Posterior vena cava (tissue), 2 donors: ENCODE results near the gene CST7. TPM values are rescaled to one million over a fixed set of nuclear protein-coding genes. Genes with fewer than 3 reads are reported as not detected.
A peak's percentile ranks its signal among the peaks of the same experiment; 100 is the strongest.

Source experiments
- DNase-seq: peaks from one replicate; pipeline ENCODE4 v3.0.0-alpha.2; 2020; ENCODE audit warnings: low spot score
- intact Hi-C, 2 donors: fragments of 100-400 bp; cut with DNase I; formaldehyde crosslinking; loops; one replicate each; pipeline versions ENCODE4 v1.14.1 to v1.14.2; 2022 to 2023
- total RNA-seq, 2 donors: library from RNA; stranded (reverse); fragmentation: NEBNext Ultra II Directional; extraction: Animal tissue kit (Norgen Biotek cat#: 25700); gene quantifications; one replicate each; pipeline ENCODE4 v1.2.1, GENCODE V29; 2021
- donor health status: DM: yes; HTN: yes; CAD: no.
- donor health status: DM: yes; HTN: yes; CAD: no.

The CST7 gene
- total RNA-seq, 2 donors from 2014 or later, result 2.5 to 3.4 TPM

DNA sequence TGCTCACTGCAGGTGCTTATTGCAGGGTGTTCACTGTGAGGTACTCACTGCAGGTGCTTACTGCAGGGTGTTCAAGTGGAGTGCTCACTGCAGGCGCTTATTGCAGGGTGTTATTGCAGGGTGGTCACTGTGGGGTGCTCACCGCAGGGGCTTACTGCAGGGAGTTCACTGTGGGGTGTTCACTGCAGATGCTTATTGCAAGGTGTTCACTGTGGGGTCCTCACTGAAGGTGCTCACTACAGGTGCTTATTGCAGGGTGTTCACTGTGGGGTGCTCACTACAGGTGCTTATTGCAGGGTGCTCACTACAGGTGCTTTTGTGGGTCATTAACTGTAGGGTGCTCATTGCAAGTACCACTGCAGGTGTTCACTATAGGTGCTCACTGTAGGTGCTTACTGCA lies 23.3 kb downstream of the CST7 start:
- intact Hi-C loops, result no loop called here
- no peak for DNase-seq

DNA sequence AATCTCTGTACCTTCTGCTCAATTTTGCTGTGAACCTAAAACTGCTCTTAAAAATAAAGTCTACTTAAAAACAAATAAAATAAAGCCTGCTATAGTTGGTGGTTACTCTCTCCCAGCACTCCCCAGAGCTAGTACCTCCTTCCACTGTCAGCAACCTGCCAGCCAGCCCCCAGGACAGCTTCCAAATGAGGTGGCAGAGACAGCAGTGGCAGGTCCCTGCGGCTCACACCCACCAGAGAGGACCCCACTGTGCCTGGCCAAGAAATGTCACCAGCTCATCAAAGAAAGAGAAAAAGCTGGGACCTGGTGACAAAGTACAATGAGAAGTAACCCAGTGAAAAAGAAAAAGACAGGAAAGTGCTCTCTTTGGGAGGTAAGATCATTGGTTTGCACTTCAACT lies 28.3 kb downstream of the CST7 start:
- intact Hi-C loops, result no loop called here
- no peak for DNase-seq

DNA sequence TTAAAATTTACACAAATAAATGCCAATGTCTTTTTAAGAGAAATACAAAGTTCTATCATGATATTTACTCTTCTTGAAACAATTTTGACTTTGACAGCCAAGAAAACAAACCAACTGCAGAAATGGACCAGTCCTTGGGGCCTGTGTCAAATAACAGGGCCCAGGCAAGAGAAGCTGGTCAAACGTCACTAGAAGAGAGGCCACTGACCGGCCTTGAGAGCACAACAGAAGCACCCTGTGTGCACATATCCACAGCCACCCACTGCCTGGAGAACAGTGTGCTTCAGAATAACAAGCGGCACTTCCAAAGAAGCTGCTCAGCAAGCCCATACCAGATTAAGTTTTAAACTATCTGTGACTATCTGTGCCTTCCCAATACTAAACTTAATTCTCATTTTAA lies 28.7 kb downstream of the CST7 start:
- intact Hi-C loops, result no loop called here
- no peak for DNase-seq

DNA sequence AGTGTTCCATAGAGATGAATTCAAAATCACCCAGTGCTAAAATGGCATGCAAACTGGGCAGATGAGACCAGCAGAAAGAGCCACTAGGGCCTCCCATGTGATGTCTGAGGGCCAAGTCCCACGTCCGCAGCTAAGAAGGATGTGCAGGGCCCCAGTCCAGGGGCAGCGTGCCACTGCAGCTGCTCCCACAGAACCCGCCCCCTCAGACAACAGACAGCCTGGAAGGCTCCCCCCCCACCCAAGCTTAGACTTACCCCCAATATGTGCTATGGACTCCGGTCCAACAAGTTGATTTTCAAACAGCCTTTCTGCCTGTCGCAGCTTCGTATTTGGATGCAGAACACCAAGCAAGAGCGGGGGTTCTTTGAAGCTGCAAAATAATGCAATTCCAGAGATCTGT lies 29.4 kb downstream of the CST7 start:
- DNase-seq, result no peak
- intact Hi-C loops, result no loop called here

DNA sequence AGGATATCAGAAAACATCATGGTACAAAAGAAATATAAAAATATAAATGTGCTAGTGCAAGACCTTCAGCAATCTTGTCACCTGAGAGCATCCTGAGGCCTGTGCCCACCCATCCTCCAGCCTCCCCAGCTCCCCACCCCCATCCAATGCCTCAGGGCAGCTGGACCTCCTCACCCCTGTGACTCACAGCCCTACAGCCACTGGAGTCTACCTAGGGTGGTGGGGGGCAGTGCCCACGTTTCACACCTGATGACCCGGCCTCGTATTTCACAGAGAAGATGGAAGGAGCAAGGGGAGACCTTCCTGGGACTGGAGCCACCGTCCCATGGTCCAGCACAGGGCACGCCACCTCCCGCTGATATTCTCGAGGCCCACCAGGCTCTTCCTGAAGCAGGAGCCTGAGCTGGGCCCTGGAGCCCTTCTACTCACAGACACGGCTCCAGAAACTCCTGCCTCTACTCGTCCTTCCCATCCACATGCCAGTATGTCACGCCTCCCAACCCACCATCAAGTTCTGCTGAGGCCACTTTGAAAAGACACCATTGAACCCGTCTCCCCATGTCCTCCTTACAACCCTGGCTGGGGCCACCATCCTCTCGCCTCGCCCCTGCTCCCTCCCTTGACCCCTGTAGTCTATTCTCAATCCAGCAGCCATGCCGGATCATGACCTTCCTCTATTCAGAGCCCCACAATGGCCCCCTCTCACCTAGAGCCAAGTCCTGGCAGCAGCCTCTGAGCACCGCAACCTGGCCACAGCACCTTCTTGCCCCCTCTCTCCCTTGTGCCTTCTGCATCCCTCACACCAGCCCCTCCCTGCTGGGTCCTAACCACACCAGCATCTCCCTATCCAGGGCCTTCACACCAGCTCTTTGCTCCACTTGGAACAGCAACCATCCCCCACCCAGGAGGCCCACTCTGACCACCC lies 30.2 kb downstream of the CST7 start:
- no peak for DNase-seq
- intact Hi-C loops, result no loop called here

DNA sequence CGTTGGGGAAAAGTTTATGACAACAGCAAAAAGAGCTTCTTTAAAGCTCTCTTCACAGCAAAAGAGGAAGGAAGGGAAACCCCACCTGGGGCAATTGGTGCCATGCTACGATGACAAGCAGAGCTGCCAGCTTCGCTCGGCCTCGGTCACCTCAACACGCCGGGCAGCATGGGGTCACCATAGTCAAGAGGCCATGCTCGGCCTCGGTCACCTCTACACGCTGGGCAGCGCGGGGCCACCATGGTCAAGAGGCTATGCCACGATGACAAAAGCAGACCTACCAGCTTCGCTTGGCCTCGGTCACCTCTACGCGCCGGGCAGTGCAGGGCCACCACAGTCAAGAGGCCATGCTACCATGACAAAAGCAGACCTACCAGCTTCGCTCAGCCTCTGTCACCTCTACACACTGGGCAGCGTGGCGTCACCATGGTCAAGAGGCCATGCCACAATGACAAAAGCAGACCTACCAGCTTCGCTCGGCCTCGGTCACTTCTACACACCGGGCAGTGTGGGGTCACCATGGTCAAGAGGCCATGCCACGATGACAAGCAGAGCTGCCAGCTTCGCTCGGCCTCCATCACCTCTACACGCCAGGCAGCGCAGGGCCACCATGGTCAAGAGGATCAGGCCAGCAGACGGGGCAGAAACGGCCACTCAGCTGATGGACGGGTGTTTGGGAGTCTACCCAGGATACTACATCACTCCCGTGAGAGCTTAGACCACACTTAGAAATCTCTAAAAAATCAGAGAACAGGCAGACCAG lies 31.4 kb downstream of the CST7 start:
- intact Hi-C loops, result no loop called here
- no peak for DNase-seq

DNA sequence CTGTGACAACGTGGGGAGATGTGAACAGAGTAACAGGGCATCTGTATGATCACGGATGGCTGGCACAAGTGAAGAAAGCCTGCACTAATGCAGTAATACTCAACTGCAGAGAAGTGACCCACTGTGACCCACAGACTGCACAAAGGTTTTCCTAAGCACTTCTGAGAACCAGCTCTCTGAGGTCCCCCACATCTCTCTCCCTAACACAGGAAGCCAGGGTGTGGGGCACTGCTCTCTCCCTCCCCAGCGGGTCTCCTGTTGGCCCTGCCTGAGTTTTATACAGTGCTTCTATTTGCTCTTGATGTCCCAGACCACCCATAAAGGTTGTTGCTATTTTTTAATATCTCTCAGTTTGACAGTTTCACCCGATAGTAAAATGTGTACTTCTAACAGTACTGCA lies 32.2 kb downstream of the CST7 start:
- no peak for DNase-seq
- intact Hi-C loops, result no loop called here

DNA sequence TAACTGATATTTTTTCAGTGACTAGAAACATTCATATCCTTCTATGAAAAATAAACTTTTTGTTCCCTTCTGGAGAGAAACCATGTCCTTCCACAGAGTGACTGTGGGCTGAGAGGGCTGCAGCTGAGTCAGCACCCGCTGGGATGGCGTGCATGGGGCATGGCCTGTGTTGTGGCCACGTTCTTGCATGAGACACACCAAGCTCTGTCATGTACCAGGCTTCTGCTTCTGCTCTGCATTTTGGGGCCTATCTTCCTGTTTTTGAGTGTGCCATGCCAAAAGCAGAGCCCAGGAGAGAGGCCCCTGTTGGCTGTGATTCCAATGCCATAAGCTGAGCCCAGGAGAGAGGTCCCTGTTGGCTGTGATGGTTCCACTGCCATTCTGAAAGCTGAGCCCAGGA lies 32.7 kb downstream of the CST7 start:
- DNase-seq, result no peak
- intact Hi-C loops, result no loop called here

DNA sequence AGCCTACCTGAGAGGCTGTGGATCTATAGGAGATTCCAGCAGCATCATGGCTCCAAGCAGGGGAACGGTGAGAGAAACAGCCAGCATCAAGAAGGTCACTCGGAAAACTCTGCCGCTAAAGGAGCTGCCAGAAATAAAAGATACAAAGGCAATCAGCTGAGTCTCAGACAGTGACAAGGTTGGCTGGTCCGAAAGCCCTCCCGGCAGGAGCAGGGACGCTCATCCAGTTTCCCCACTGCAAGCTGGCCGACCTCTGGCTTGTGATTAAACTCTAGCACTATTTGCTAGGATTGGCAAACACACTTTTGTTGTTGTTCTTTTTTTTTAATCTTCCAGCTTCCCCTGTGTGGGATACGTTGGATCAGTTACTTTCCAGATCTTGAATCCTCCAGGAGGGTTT lies 34.8 kb downstream of the CST7 start:
- intact Hi-C loops, result no loop called here
- no peak for DNase-seq

DNA sequence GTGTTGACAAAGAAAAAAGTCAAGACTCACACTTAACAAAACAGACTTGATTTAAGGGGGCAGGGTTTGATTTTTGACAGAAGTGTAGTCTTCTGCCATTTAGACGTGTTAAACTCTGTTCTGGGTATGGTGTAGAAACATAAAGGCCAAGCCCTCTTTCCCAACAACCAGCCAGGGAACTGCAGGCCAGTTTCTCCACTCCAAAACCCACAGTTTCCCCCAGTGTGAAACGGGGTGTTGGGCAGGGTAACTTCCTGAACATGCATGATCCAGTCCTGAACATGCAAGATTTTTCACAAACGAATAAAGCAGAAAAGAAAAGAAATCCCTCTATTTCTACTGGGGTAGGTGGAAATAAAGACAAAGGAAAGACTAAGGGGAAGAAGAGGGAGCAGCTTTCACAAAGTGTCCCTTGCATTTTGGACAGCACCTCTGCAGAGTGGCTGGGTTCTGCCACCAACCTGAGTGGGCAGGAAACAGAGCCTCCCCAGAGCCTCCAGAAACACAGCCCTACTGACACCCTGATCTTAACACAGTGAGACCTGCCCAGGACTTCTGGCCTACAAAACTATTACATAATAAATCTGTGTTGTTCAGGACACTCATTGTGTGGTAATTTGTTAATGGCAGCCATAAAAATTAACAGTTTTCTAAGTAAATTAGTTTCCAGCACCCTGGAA lies 36.0 kb downstream of the CST7 start:
- no peak for DNase-seq
- intact Hi-C loops, result no loop called here

DNA sequence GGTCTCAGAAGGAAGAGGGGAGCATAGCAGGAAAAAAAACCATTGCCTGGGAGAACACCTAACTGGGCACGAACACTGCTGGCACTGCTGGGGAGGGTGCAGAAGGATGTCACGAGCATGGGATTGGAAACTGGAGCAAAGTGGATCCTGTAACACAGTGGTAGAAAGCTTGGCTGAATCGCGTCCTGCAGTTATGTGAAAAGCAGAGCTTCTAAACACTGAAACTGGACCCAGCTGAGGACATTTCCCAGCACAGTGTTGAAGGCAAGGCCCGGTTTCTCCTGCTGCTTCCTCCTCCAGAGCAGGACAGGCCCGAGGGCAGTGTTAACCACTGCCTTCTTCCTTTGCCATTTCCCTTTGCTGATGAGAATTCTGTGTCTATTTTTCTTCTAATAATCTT lies 36.7 kb downstream of the CST7 start:
- intact Hi-C loops, result no loop called here
- DNase-seq, result peak; percentile 29

DNA sequence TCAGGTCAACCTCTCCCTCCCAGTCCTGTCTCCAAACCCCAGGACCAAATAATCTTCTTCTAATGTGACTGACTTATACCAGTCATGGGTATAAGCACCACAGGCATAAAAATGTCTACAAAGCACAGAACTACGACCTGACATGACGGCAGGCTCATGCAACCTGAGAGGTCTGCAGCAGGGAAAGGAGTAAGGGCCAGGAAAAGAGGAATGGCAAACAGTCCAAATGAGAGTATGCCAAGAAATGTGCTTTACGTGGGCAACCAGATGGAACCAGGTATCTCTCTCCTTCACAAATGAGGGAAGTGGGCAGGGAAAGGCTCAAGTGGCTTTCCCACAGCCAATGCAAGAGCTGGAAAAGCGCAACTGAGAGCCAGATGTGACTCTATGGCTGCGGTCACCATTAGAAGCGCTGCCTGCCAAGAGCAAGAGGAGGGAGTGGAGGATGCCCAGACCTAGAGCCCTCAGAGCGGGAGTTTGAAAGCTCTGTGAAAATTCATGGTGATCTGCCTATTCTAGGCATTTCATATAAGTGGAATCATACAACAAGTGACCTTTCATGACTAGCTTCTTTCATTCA lies 37.5 kb downstream of the CST7 start:
- intact Hi-C loops, result no loop called here
- no peak for DNase-seq

DNA sequence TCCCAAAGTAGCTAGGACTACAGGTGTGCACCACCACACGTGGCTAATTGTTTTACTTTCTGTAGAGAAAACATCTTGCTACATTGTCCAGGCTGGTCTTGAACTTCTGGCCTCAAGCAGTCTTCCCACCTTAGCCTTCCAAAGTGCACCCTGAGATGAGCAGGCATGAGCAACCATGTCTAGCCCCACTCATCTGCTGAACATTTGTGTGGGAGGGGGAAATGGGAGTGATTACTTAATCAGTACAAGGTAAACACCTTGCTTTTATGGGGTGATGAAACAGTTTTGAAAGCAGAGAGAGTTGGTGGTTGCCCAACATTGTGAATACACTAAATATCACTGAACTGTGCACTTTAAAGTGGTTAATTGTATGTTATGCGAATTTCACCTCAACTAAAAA lies 38.2 kb downstream of the CST7 start:
- no peak for DNase-seq
- intact Hi-C loops, result no loop called here

DNA sequence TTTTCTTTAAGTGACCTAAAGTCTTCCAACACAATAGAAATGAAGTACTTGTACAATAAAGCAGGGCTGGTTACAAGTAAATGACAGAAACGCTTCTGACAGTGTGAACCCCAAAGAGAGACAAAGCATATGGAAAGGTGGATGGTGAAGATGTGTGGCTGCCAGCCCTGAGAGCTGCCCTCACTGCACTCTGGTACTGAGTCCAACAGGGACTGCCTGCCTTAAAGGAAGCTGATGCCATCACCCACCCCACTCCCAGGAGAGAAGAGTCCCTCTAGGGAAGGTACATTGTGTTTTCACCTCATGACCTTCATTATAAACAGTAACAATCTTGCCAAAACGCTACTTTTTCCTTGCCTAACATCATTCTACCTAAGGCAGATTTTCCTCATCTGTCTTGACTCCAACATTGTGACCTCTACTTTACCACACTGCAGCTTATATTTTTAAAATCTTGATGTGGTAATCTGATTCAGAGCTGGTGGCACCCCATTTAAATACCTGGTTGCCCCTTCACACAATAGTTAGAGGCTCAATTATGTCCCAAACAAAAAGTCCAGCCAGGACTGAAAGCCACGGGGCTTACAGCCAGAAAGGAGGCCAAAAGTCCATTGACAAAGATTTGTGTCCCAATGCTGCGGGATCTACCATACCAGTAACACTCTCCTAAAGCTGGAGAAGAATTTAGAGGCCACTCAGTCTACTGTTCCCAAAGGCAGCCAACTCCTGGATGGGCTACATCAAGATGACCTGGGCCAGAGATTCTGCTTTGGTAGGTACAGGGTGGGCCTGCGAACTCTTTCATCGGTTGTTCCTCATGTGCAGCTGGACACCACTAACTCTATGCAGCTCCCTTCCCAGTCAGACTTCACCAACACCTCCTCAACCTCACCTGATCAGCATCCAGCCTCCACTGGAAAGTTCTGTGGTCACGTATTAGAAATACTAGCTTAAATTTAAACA lies 39.1 kb downstream of the CST7 start:
- peak; percentile 44 for DNase-seq
- intact Hi-C loops, result no loop called here

DNA sequence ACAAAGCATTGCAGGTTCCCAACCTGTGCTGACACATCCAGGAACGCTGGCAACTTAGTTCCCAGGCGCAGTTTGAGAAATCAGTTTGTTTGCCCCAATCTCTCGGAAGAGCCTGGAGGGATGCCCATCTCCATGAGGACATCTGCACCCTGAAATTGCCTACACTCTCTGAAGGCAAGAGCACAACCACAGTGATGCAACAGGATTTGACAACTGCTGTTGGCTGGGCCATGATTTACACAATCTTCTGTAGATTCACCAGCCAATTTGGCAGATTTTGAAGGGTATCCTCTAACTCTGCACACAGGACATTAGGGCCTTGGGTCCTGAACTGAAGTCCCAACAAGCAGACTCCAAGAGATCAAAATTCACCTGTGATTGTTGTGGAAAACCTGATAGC lies 40.1 kb downstream of the CST7 start:
- intact Hi-C loops, result no loop called here
- no peak for DNase-seq

DNA sequence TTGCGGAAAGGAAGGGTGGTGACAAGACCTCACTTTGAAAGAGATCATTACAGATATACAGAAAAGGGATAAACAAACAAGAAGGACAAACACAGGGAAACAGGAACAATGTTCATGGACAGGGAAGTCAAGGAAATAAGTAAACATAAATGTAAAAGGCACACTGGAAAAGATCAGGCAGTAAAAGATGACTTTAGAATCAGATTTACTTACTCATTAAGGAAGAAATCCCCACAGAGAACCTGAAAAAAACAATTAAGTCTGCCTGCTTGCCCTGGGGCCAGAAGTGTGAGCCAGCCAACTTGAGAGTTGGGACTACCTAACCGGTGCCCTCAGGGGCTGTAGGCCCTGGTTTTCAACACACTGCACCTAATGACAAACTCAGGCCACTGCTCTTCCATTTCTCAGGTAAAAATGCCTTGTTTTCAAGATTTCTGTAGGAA lies 41.8 kb downstream of the CST7 start:
- DNase-seq, result no peak
- intact Hi-C loops, result loop anchor here (5.0 to 10.0 kb wide), 2 partner anchors 401 to 404 kb away; partner anchors contain the start of gene ABHD12 (in 2 of the 2)

DNA sequence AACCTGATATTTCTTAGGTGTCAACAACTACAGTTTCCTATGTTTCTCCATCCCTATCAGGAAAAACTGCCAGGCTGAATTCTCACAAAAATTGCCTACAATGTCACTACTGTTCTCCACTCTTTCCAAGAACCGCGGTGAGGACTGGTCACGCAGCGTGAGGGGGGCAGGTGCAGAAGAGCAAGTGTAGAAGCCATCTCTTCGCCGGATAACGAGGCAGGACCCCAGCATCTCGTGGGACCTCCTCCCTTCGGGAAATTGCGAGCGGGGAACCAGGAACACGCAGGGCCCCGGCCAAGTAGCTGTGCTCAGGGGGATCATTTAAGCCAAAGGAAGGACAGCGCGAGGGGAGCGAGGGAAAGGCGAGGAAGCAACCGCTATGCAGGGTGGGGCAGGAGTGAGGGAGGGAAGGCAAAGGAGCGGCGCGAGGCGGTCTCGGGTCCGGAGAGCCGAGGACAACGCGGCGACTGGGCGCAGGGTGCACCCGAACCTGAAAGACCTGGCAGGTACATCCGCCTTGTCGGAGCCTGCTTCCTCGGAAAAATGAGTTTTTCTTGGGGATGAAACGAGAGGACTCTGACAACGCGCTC lies 42.9 kb downstream of the CST7 start:
- intact Hi-C loops, result loop anchor here (5.0 to 10.0 kb wide), 2 partner anchors 400 to 403 kb away; partner anchors contain the start of gene ABHD12 (in 2 of the 2)
- DNase-seq, result peak; percentile 84
